ENCODE measurements around the gene ARF1. TPM values are rescaled to one million over a fixed set of nuclear protein-coding genes. Genes with fewer than 3 reads are reported as not detected.
A peak's percentile ranks its signal among the peaks of the same experiment; 100 is the strongest.

Gene ARF1
- total RNA-seq, 1 donor from 2014 or later, result 295 TPM

GRCh38 chr1:228146417-228147150, 64.1 kb downstream of the ARF1 start:
- H3K4me1 ChIP-seq, result peaks cover 93% of the 10 kb centered on the region
- no peak for TF ChIP-seq POLR2AphosphoS5 (IDR thresholded peaks at IDR 0.05; ENCODE audit: insufficient read depth in 1 of 2, low read depth in 1 of 2)
- no peak for TF ChIP-seq CTCF (IDR thresholded peaks at IDR 0.05)
- no peak for TF ChIP-seq POLR2A (IDR thresholded peaks at IDR 0.05)
- no peak overlapping the region for H3K4me3 ChIP-seq
- no peaks in the 10 kb centered on the region for H3K9me3 ChIP-seq
- intact Hi-C loops (cut with DNase I), result no loop called here
- peaks cover 0 to 16% of the 10 kb centered on the region in 2 donors for H3K36me3 ChIP-seq
- H3K27ac ChIP-seq, result no peak overlapping the region
- no peak for DNase-seq (ENCODE audit: extremely low spot score in 2 of 2)
- H3K27me3 ChIP-seq, result no peaks in the 10 kb centered on the region

GRCh38 chr1:228147151-228147693, 64.7 kb downstream of the ARF1 start:
- no peak for DNase-seq (ENCODE audit: extremely low spot score in 2 of 2)
- TF ChIP-seq POLR2AphosphoS5 (IDR thresholded peaks at IDR 0.05; ENCODE audit: insufficient read depth in 1 of 2, low read depth in 1 of 2), result no peak
- Histone ChIP-seq H3K9me3 (no peaks in the 10 kb centered on the region), H3K4me1 (peaks cover 91% of the 10 kb centered on the region), H3K4me3 (no peak overlapping the region), H3K27ac (no peak overlapping the region), H3K36me3 (peaks cover 0 to 16% of the 10 kb centered on the region in 2 donors), H3K27me3 (no peaks in the 10 kb centered on the region)
- intact Hi-C loops (cut with DNase I), result no loop called here

GRCh38 chr1:228147768-228148167, 65.3 kb downstream of the ARF1 start:
- no peaks in the 10 kb centered on the region for H3K9me3 ChIP-seq
- H3K4me3 ChIP-seq, result no peak overlapping the region
- H3K27ac ChIP-seq, result peak overlapping the region; percentile 89
- intact Hi-C loops (cut with DNase I), result no loop called here
- peaks cover 0 to 16% of the 10 kb centered on the region in 2 donors for H3K36me3 ChIP-seq
- no peak for TF ChIP-seq POLR2A (IDR thresholded peaks at IDR 0.05)
- no peak for TF ChIP-seq CTCF (IDR thresholded peaks at IDR 0.05)
- no peak for TF ChIP-seq POLR2AphosphoS5 (IDR thresholded peaks at IDR 0.05; ENCODE audit: insufficient read depth in 1 of 2, low read depth in 1 of 2)
- peaks cover 85% of the 10 kb centered on the region for H3K4me1 ChIP-seq
- DNase-seq (ENCODE audit: extremely low spot score in 2 of 2), result no peak
- no peaks in the 10 kb centered on the region for H3K27me3 ChIP-seq

GRCh38 chr1:228148196-228148861, 65.8 kb downstream of the ARF1 start:
- Histone ChIP-seq H3K27ac (peak overlapping the region; percentile 89), H3K4me3 (no peak overlapping the region), H3K27me3 (no peaks in the 10 kb centered on the region), H3K9me3 (no peaks in the 10 kb centered on the region), H3K4me1 (peaks cover 80% of the 10 kb centered on the region), H3K36me3 (peaks cover 0 to 16% of the 10 kb centered on the region in 2 donors)
- TF ChIP-seq POLR2AphosphoS5 (IDR thresholded peaks at IDR 0.05; ENCODE audit: insufficient read depth in 1 of 2, low read depth in 1 of 2) (peak in 1 of 2 donors; percentile 24), POLR2A (IDR thresholded peaks at IDR 0.05) (no peak)
- intact Hi-C loops (cut with DNase I), result no loop called here
- no peak for DNase-seq (ENCODE audit: extremely low spot score in 2 of 2)

Small RNA genes within 50 kb of the gene (microRNA-seq; reads per million reads assigned to microRNA genes)
- gene MIR3620 (ENCODE audit: borderline number of aligned reads, borderline replicate concordance), result 2.4 reads per million

Small RNA genes within 50 kb of the gene (small RNA-seq; reads per million reads assigned to genes)
- not detected for gene AL359510.1

Other genes with a start within 250 kb of the ARF1 start
- gene WNT9A, start 134.8 kb upstream of the ARF1 start, total RNA-seq, result 2.9 TPM
- gene WNT3A, start 75.7 kb upstream of the ARF1 start, total RNA-seq, result not detected
- gene C1orf35, start 20.6 kb downstream of the ARF1 start, total RNA-seq, result 14.7 TPM
- 73.7 TPM for gene MRPL55, start 26.6 kb downstream of the ARF1 start, total RNA-seq
- 299 TPM for gene GUK1, start 57.6 kb downstream of the ARF1 start, total RNA-seq
- gene GJC2, start 67.2 kb downstream of the ARF1 start, total RNA-seq, result 4.4 TPM
- gene IBA57, start 83.1 kb downstream of the ARF1 start, total RNA-seq, result 3.4 TPM
- gene OBSCN, start 125.3 kb downstream of the ARF1 start, total RNA-seq, result 35.8 TPM